ENCODE results near the gene HTR7. TPM values are rescaled to one million over a fixed set of nuclear protein-coding genes. Genes with fewer than 3 reads are reported as not detected.

The HTR7 gene
- total and polyA plus RNA-seq, 2 of the 4 experiments (the other 2 are of a cell fraction), result 0.43 to 0.72 TPM

DNA sequence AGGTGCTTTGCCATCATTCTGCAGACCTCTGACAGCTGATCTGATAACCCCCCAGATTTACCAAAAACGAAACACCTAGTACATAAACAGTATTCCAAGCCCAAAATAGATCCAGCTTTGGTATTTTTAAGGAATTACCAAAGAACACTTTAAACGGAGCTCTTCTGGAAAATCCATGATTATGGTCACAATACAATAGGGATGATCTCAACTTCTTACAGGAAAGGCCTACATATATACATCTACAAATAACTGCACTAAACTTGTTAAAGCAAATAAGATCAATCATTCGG lies 69.7 kb downstream of the HTR7 start:
- H3K27ac ChIP-seq (ENCODE audit: insufficient read depth, low read length), result no peak overlapping the region
- H3K79me1 ChIP-seq (ENCODE audit: low read depth in 1 of 2, low read length in 2 of 2), result no peaks in the 10 kb centered on the region
- no peak overlapping the region for H2BK15ac ChIP-seq (ENCODE audit: low read depth, low read length)
- in situ Hi-C loops (cut with MboI; ENCODE audit: low sequenced_read_pairs), result loop anchor here (5.0 kb wide), 1 partner anchor 996 kb away; no protein-coding TSS in a partner anchor
- H2AK9ac ChIP-seq (replicated peaks; ENCODE audit: low read depth, low read length, poor library complexity), result no peak overlapping the region
- no peak overlapping the region for H3K4me2 ChIP-seq (ENCODE audit: low read depth, low read length)
- H3K4ac ChIP-seq (ENCODE audit: low read depth, low read length), result no peak overlapping the region
- CTCF ChIA-PET, result interaction anchor here (0.6 to 2.7 kb wide), 7 partner anchors 17 to 511 kb away, joined by 3 to 17 read pairs (median 5); no protein-coding TSS in a partner anchor
- POLR2A ChIA-PET (ENCODE audit: unreplicated experiment), result no interaction called here
- dilution Hi-C loops (cut with HindIII; ENCODE audit: low sequenced_read_pairs, unreplicated experiment), result no loop called here
- peaks cover 4% of the 10 kb centered on the region for H3K27me3 ChIP-seq (ENCODE audit: control insufficient read depth, insufficient read depth, low read length)
- no TSS peak for BruUV-seq (replicated peaks)
- no peaks in the 10 kb centered on the region for H3K36me3 ChIP-seq (ENCODE audit: control insufficient read depth, insufficient read depth, low read length)
- H2BK5ac ChIP-seq (ENCODE audit: low read depth, low read length, poor library complexity, severe bottlenecking), result no peak overlapping the region
- no peak overlapping the region for H2AK5ac ChIP-seq (ENCODE audit: low read depth, low read length)
- no peak overlapping the region for H4K5ac ChIP-seq (ENCODE audit: low read depth, low read length)
- no peak overlapping the region for H4K8ac ChIP-seq (ENCODE audit: low read depth in 2 of 2, low read length in 2 of 2)
- TF ChIP-seq MXI1 (IDR thresholded peaks at IDR 0.05; ENCODE audit: borderline replicate concordance, low read depth, low read length) (no peak), NFE2L2 (IDR thresholded peaks at IDR 0.05; ENCODE audit: low read depth, low read length) (no peak), MAFK (IDR thresholded peaks at IDR 0.05; ENCODE audit: low read depth, low read length) (no peak), RCOR1 (IDR thresholded peaks at IDR 0.05; ENCODE audit: insufficient replicate concordance, low read length) (no peak), POLR2A (IDR thresholded peaks at IDR 0.05; ENCODE audit: low read depth, low read length) (no peak), RAD21 (IDR thresholded peaks at IDR 0.05; ENCODE audit: low read length) (no peak), SMC3 (IDR thresholded peaks at IDR 0.05; ENCODE audit: low read depth, low read length) (no peak), CHD1 (IDR thresholded peaks at IDR 0.05; ENCODE audit: low read depth, low read length) (no peak), MAZ (IDR thresholded peaks at IDR 0.05; ENCODE audit: borderline replicate concordance, low read depth, low read length) (no peak), BHLHE40 (IDR thresholded peaks at IDR 0.05; ENCODE audit: low read depth, low read length) (no peak), CEBPB (IDR thresholded peaks at IDR 0.05; ENCODE audit: low read depth, low read length) (no peak), RFX5 (IDR thresholded peaks at IDR 0.05; ENCODE audit: low read depth, low read length) (no peak), FOS (IDR thresholded peaks at IDR 0.05; ENCODE audit: low read depth, low read length) (no peak)
- TF ChIP-seq, protein P1, sequence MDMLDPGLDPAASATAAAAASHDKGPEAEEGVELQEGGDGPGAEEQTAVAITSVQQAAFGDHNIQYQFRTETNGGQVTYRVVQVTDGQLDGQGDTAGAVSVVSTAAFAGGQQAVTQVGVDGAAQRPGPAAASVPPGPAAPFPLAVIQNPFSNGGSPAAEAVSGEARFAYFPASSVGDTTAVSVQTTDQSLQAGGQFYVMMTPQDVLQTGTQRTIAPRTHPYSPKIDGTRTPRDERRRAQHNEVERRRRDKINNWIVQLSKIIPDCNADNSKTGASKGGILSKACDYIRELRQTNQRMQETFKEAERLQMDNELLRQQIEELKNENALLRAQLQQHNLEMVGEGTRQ (IDR thresholded peaks at IDR 0.05; ENCODE audit: low read depth, low read length), result no peak
- TF ChIP-seq, protein P2, sequence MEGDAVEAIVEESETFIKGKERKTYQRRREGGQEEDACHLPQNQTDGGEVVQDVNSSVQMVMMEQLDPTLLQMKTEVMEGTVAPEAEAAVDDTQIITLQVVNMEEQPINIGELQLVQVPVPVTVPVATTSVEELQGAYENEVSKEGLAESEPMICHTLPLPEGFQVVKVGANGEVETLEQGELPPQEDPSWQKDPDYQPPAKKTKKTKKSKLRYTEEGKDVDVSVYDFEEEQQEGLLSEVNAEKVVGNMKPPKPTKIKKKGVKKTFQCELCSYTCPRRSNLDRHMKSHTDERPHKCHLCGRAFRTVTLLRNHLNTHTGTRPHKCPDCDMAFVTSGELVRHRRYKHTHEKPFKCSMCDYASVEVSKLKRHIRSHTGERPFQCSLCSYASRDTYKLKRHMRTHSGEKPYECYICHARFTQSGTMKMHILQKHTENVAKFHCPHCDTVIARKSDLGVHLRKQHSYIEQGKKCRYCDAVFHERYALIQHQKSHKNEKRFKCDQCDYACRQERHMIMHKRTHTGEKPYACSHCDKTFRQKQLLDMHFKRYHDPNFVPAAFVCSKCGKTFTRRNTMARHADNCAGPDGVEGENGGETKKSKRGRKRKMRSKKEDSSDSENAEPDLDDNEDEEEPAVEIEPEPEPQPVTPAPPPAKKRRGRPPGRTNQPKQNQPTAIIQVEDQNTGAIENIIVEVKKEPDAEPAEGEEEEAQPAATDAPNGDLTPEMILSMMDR (conservative IDR thresholded peaks at IDR 0.05; ENCODE audit: low read depth, low read length), result no peak
- TF ChIP-seq, protein P3, sequence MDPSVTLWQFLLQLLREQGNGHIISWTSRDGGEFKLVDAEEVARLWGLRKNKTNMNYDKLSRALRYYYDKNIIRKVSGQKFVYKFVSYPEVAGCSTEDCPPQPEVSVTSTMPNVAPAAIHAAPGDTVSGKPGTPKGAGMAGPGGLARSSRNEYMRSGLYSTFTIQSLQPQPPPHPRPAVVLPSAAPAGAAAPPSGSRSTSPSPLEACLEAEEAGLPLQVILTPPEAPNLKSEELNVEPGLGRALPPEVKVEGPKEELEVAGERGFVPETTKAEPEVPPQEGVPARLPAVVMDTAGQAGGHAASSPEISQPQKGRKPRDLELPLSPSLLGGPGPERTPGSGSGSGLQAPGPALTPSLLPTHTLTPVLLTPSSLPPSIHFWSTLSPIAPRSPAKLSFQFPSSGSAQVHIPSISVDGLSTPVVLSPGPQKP (IDR thresholded peaks at IDR 0.05; ENCODE audit: borderline replicate concordance, low read depth, low read length), result no peak
- H3K4me3 ChIP-seq (ENCODE audit: insufficient read depth, low read depth, low read length), result no peak overlapping the region
- H2AFZ ChIP-seq (replicated peaks; ENCODE audit: low read length, poor library complexity), result no peak overlapping the region
- H2BK120ac ChIP-seq (ENCODE audit: low read depth, low read length), result no peak overlapping the region
- no peak overlapping the region for H3K56ac ChIP-seq (ENCODE audit: extremely low read depth, insufficient read depth, low read length)
- no peaks in the 10 kb centered on the region for H3K9me3 ChIP-seq (ENCODE audit: control insufficient read depth, insufficient read depth, low read length)
- no peak for ATAC-seq (ENCODE audit: low read depth)
- H2BK20ac ChIP-seq (ENCODE audit: low read depth, low read length), result no peak overlapping the region
- H3K9ac ChIP-seq (ENCODE audit: low read depth, low read length), result no peak overlapping the region
- no peaks in the 10 kb centered on the region for H3K4me1 ChIP-seq (ENCODE audit: control insufficient read depth, insufficient read depth, low read length)
- no CpG with 5 or more reads among the region's 3 CpGs for WGBS, 2 experiments (ENCODE audit: extremely low coverage in 2 of 2, insufficient read length in 1 of 2)
- no peak overlapping the region for H3K23ac ChIP-seq (ENCODE audit: low read depth, low read length)
- no peaks in the 10 kb centered on the region for H3K9me1 ChIP-seq (ENCODE audit: insufficient read depth, low read length)
- H3K14ac ChIP-seq (replicated peaks; ENCODE audit: low read depth, low read length), result no peak overlapping the region
- H4K20me1 ChIP-seq (ENCODE audit: insufficient read depth, low read length), result no peaks in the 10 kb centered on the region
- intact Hi-C loops (cut with micrococcal nuclease), result loop anchor here (1.0 to 10.0 kb wide), 4 partner anchors 37 to 995 kb away; no protein-coding TSS in a partner anchor
- no peak overlapping the region for H4K91ac ChIP-seq (ENCODE audit: insufficient read depth, low read depth, low read length)
- H3K18ac ChIP-seq (ENCODE audit: low read depth, low read length), result no peak overlapping the region
- no peak for DNase-seq

Data from IMR-90 (cell line).